ENCODE measurements around the gene HMGB1.

Gene HMGB1

DNA sequence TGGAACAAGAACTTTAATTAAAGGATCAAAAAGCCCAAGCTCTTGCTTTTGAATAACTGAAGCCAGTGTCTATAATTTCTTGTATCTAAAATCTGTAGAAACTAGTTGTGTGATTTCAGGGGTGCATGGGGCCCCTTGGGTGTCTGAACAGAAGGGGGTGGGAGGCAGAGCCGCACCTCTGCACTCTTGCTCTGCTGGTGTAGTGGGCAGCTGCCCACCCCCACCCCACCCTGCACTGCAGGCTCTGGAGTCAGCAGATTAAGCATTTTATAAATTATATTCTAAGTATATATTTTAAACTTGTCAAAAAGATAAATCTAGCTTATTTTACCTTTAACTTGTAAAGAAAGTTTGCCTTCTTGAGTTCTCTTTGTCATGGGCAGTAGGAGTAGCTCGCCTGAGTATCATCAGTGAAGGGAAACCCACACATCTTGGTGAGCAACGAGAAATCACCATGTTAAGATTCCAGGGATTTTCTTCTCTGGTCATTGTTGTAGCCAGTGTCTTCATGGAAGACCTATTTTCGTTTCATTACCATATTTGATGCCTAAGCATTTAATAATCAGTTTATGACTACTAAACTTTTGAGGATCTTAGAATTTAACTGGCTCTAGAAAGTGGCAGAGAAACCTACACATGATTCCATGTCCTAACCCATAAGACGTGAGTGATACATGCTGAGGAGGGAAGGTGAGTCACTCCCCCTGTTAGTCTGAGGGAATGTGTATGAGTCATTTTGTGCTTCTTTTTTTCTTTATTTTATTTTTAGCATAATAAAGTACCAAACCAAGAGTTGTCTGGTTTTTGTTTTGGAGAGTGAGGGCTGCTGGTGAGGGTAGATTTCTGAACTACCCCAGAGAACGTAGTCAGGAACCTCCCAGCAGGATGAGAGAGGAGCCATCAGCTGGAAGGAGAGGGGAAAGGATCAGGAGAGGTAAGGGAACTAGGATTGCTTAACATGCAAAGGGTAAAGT is 35.7 kb downstream of the HMGB1 start:
- DNase-seq, result peak; percentile 46

DNA sequence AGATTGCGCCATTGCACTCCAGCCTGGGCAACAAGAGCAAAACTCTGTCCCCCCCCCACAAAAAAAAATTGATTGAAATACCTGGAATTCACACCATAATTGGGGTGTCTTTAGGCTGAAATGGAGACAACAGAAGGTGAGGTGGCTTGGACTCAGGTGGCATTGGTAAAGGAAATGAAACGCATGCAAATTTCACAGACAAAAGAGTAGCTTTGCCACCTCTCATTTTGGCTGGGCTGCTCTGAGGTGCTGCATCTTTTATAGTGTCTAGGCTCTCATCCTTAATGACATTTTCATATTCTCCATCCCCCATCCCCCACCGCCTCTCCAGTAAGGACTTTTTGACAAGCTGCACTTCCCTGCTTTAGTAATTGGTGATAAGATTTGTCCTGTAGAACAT is 36.5 kb downstream of the HMGB1 start:
- DNase-seq, result no peak

DNA sequence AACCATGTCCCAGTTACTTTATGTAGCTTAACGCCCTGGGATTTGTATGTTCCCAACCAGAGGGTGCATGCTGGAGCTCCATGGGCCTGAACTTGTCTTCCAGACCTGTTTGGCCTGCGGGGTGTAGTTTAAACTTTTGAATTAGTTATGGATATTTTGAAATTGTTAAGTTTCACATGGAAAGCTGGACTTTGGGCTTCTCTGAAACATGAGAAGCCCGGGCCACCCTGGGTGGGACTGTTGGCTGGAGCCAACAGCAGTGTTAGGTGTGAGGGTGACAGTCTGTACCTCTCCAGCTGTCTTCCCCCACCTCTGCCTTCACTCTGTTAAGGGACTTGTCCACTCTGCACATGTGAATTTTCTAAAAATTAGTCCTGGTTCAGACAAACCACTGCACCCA is 41.8 kb downstream of the HMGB1 start:
- no peak for DNase-seq

DNA sequence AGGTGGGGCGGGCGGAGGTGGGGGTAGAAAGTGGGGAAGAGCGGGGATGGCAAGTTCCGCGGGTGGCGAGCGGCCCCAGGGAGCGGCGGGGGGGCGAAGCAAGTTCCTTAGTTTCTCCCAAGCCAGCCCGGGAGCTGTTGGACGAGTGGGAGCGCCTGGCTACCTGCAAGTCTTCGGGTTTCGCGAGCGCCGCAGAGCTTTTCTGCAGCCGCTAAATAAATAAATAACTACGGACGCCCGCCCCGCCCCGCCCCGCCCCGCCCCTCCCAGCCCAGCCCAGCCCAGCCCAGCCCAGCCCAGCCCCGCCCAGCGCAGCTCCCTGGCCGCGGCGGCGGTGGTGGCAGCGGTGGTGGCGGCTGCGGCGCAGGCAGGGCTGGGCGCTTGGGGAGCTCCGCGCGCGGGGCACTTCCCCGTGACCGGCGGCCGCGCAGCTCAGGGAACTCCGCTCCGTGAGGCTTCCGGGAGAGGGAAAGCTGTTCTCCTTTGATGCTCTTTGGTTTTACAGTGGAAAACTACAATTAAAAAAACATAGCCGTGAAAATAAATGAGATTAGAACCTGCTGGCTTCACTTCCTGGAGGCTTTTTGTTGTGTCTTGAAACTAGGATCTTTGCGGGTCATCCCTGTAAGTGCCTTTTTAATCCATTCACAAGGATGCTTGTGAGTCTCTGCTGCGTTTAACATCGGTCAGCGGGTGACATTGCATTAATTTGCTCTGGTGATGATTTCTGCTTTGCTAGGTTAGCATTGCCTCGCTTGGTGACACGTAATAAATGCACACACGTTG is 43.5 kb downstream of the HMGB1 start, which contains the start of gene UBE2L5:
UBE2L5 (plus strand) TSS at position 440 of the 786 bp plus-strand sequence. CDS start 5,498 bp downstream, outside the sequence.
- DNase-seq, result peak; percentile 60

DNA sequence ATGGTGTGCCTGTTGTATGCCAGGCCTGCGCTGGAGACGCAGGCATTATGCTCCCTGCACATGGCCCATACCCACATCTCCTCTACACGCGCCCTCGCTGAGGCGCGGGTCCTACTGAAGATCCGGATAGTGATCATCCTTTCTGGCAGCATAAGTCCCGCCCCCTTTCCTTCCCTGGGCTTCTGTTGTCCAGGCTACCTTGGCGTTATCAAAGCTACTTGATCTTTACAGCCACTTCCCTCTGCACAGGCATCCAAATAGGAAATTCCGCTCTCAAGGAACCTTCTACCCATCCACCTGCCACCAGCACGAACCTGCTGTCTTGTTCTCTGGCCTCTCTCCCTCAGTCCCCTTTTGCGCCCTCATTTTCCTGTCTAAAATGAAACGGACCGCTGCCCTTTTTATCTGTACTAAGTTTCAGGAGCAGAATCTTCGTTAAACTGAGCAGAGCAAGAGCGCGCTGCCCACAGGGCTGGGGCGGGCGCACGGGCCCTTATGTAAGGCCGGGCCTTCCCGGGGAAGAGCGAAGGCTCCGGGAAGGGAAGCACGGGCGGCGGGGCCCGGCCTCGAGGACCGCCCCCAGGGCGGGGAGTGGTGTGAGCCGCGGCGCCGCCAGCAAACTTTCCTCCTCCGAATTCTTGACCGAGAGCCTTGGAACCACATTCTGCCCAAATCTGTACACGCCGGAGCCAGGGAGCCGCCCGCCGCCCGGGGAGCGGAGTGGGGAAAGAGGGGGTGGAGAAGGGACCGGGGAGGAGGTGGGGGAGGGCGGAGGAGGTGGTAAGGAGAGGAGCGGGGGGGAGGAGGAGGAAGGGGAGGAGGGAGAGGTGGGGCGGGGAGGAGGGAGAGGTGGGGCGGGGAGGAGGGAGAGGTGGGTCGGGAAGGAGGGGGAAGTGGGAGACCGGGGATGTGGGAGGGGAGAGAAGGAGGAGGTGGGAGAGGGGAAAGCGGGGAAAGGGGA is 44.4 kb downstream of the HMGB1 start:
- peak; percentile 11 for DNase-seq

DNA sequence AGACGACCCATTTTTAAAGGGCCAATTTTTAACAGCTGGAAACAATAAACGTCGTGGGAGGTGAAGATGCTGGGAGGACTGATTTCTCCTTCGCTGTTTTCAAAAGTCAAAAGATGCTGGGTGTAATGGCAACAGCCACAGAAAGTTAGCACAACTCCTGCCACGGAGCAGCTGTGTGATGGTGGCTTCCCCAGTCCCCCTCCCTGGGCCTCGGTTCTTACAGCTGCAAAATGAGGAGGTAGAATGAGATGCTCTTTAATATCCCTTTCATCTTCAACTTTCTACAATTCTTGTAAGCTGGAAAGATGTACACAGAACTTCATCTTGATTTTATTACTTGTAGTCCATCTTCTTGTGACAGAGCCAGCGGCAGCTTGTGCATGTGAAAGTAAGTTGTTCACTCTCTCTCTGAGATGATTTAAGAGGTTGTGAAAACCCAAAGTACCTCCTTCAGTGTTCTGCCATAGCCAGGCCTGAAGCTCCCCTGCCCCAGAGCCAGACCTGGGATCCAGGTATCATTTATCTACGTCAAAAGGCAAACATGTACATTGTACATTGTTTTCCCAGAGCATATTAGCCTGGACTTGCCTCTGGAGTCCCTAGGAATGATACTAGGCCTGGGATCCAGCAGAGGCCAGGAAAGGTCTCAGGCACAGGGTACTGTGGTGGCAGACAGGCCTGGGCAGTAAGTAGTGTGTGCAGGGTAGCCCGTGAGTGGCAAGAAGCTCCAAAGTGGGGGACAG is 46.8 kb downstream of the HMGB1 start:
- DNase-seq, result no peak

DNA sequence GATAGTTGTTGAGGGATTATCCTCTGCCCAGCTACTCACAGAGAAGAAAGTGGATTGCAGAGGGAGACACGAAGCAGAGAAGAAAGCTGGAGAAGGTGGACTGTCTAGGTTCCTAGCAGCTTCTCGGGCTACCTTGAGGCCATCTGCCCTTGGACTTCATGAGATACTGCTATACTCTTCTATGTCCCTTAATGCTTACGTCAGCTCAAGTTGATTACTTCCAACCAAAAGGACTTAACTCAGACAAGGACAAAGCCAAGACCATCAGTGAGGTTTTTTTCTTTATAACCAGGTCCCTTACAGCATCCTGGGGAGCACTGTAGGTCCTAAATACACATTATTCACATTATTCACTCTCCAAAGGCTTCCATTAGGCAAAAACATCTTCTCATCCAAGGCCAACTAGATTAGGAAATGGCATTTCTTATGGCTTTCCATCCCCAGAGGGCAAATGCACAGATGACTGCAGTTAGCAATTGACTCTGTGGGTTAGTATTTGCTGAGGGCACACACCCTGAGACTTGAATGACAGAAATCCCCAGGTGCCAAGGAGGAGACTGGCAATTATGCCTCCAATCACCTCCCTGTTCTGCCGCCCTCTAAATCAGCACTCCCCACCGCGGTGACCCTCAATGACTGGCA is 47.5 kb downstream of the HMGB1 start:
- no peak for DNase-seq

DNA sequence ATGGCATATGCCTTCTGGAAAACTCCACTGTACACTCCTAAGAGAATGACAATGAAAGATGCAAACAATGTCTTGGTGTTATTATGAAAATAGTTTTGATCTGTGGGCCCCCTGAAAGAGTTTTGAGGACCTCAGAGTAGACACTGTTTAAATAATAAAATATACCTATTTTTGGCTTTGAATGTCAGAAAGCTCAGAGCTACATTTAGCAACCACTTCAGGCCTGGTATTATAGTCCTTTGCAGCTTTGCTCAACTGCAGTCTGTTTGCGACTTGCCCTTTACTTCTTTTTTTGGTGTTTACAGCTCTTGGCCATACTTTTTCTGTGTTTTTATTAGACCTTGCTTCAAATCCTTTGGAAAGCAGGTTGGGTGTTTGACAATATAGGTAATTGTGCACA is 49.3 kb downstream of the HMGB1 start:
- DNase-seq, result no peak

DNA sequence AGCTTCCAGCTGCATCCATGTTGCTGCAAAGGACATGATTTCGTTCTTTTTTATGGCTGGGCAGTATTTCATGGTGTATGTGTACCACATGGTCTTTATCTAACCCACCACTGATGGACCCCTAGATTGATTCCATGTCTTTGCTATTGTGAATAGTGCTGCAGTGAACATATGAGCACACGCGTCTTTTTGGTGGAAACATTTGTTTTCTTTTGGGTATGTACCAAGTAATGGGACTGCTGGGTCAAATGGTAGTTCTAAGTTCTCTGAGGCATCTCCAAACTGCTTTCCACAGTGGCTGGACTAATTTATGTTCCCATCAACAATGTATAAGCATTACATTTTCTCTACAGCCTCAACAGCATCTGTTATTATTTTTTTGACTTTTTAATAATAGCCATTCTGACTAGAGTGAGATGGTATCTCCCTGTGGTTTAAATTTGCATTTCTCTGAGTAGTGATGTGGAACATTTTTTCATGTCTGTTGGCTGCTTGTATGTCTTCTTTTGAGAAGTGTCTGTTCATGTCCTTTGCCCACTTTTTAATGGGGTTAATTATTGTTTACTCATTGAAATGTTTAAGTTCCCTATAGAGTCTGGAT is 50.2 kb downstream of the HMGB1 start:
- no peak for DNase-seq

DNA sequence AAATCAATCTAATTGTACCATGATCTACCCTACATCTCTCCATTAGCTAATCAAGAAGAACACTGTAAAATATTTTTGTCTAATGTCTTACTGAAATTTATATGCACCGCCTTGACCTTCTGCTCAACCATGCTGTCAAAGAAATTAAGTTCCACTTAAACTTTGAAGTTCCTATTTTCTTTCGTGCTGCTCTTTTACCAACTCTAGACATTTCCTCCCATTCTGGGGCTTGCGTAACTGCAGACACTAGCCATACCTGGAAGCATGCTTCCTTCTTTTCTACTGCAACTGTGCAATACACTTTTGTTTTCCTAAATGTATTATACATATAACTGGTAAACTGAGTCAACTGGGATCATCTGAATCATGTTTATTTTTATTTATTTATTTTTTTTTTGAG is 51.9 kb downstream of the HMGB1 start:
- DNase-seq, result no peak

DNA sequence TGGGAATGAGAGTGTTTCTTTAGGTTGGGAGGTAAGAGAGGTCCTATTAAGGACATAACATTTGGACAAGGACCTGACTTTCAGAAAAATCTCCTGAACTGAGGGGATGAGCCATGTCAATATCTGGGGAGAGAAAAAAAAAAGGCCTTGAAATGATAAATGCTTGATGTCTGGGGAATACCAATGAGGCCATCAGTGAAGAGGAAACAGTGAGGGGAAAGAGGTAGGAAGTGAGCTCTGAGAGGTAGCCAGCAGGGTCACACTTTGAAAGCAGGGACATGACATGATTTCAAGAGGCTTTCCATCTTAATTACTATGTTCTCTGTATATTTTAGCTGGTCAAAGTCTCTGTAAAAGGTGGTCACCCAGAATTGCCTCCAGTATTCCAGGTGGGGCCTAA is 53.4 kb downstream of the HMGB1 start:
- DNase-seq, result no peak

DNA sequence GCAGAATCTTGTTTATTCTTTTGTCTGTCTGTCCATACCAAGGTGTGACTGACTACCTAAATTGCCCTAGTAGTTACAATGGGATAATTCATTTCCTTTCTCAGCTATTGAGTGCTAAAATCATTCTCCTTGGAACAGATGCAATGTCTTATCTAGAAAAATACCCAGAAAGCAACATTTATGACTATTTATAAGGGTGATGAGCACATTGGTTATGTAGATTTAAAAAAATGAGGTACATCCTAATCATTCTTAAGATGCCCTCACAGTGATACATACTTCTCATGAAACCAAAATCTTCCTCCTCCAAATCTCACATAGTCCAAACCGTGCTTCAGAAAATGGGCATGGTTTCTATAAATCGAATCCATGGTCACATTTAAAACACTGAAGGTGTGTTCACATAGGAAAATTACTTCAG is 55.0 kb downstream of the HMGB1 start:
- no peak for DNase-seq

DNA sequence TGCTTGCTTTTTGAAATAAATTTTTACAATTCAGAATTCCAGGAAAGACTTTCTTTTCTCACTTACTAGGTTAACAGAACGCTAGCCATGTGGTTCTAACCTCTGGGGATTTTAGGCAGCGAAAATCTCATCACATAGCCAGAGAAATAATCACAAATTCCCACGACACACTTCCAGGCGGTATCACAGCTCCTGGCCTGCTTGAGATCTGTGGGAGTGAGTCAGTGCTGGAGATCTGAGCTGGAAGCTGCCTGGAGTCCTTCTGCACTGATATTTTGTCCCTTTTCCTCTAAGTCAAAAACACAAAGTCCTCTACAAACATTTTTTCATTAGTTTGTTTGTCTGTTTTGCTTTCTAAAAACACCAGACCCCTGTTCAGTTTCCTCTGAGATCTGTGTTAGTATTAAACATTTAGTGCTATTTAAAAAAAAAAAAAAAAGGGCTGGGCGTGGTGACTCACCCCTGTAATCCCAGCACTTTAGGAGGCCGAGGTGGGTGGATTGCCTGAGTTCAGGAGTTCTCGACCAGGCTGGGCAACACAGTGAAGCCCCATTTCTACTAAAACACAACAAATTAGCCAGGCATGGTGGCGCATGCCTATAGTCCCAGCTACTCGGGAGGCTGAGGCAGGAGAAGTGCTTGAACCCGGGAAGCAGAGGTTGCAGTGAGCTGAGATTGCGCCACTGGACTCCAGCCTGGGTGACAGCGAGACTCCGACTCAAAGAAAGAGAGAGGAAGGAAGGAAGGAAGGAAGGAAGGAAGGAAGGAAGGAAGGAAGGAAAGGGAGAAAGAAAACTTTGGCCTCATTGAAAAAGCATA is 55.6 kb downstream of the HMGB1 start:
- DNase-seq, result no peak

DNA sequence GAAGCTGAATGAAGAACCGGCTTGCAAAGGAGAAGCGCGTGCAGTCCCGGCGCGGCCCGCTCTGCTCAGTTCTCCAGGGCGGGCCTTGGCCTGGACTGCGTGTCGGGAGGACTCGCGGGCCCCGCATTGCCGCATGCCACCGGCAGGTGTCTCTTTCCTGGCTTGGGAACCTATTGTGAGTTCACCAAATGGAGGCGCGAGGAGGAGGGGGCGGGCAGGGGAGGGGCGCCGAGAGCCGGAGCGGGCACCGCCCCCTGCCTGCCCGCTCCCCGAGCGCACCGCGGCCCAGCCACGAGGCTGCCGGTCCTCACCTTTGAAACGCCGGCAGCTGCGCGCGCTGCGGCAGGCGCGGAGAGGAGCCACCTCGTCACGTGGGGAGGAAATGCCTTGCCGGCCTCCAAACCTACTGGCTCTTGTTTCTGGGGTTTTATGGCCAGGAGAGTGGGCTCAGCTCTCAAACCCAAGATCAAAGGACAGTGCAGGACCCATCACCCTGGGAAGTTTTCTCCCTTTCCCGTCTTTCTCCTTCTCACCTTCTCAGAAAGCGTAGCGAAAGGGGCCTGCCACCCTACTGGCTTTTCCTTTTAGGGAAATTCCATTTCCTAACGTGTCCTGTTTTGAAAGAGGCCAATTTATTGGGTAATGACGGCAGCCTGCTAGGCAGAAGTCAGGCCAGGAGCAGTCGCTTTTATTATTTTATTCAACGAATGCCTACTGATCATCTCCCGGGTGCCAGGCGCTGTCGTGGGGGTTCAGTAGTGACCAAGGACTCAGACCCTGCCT is 57.2 kb downstream of the HMGB1 start:
- peak; percentile 93 for DNase-seq

DNA sequence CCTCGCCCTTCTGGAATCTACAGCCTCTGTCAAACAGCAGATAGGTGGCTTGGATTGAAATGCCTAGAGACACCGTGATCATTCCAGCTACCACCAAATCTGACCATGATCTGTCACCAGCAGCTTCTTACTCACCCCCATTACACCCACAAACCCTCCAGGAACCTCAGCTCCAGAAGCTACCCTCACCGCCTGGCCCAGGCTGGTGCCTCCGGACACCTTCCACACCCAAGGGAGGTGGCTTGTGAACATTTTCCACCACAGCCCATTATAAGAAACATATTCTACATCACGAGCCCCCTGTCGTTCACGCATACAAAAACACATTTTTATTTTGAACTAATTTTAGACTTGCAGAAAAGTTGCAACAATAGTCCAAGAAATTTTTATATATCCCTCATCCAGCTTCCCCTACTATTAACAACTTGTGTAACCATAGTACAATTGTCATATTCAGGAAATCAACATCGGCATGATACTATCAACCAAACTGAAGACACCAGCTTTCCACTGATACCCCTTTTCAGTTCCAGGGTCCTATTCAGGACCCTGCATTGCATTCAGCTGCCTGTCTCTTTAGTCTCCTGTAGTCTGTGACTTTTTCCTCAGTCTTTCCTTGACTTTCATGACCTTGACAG is 58.8 kb downstream of the HMGB1 start:
- no peak for DNase-seq
